Endothelial cell (in vitro differentiated cells): ENCODE data around the gene RPGRIP1. TPM values are rescaled to one million over a fixed set of nuclear protein-coding genes. Genes with fewer than 3 reads are reported as not detected.

ENCODE experiments used
- DNase-seq: peaks from one replicate; pipeline ENCODE4 v3.0.0; 2021; ENCODE audit warnings: low spot score
- H3K27ac Mint-ChIP-seq: one replicate; pipeline ENCODE4 v1.8.0; 2021; ENCODE audit warnings: mixed read lengths, inconsistent platforms; ENCODE audit not compliant: unreplicated experiment
- H3K27me3 Mint-ChIP-seq: one replicate; pipeline ENCODE4 v1.8.0; 2021; ENCODE audit warnings: mild to moderate bottlenecking, moderate library complexity, mixed read lengths, inconsistent platforms; ENCODE audit not compliant: unreplicated experiment
- H3K36me3 Mint-ChIP-seq: one replicate; pipeline ENCODE4 v1.8.0; 2021; ENCODE audit warnings: mild to moderate bottlenecking, low read depth, mixed read lengths, inconsistent platforms; ENCODE audit not compliant: unreplicated experiment
- H3K4me1 Mint-ChIP-seq: one replicate; pipeline ENCODE4 v1.8.0; 2021; ENCODE audit warnings: mild to moderate bottlenecking, mixed read lengths, inconsistent platforms; ENCODE audit not compliant: unreplicated experiment
- H3K4me3 Mint-ChIP-seq: one replicate; pipeline ENCODE4 v1.8.0; 2021; ENCODE audit warnings: mild to moderate bottlenecking, mixed read lengths, inconsistent platforms; ENCODE audit not compliant: unreplicated experiment
- H3K9me3 Mint-ChIP-seq: one replicate; pipeline ENCODE4 v1.8.0; 2021; ENCODE audit warnings: mixed read lengths, inconsistent platforms; ENCODE audit not compliant: unreplicated experiment
- CTCF ChIP-seq: fragments of 200-600 bp; sonication (generic); IDR thresholded peaks from one replicate; pipeline ENCODE4 v1.5.0; 2021; ENCODE audit warnings: antibody characterized with exemption; ENCODE audit not compliant: unreplicated experiment
- long read RNA-seq: library from polyadenylated mRNA; unstranded; transcript quantifications from one replicate; pipeline ENCODE4 v2.0.0, GENCODE V29; 2020; ENCODE audit not compliant: unreplicated experiment
- total RNA-seq: library from RNA; stranded (reverse); fragmentation: NEBNext Ultra II Directional; extraction: Animal tissue kit (Norgen Biotek cat#: 25700); gene quantifications from one replicate; pipeline ENCODE4 v1.2.1, GENCODE V29; 2021; ENCODE audit not compliant: unreplicated experiment

Gene RPGRIP1
- total RNA-seq: 1.5 TPM
- long read RNA-seq, partial matches to known transcripts: 0 of 1 reads
- long read RNA-seq, other reads (novel, unspliced or antisense): 1 of 1 reads

DNA sequence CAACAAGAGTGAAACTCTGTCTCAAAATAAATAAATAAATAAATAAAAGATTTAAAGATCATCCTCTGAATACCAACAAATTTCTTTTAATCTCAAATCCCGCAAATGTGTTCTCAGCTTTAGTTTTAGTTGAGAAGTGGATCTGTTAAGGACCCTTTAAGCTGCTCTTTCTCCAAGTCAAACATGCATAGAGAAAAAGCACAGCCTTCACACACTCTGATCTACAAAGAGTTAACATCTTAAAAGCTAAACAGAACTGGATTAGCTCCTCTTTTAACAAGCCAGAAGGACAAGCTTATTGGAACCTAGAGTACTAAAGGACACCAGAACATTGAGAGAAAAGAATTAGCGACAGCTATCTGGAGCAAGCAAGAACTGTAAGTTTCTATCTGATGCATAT is at the start of gene RPGRIP1:
TSS of gene RPGRIP1 (plus strand) at position 301 of the 400 bp plus-strand sequence. CDS start 7,894 bp downstream, outside the sequence.
- H3K36me3 Mint-ChIP-seq: no peaks in the 10 kb centered on the region
- no peak within 1 kb of the TSS for H3K27ac Mint-ChIP-seq
- no peaks in the 10 kb centered on the region for H3K4me1 Mint-ChIP-seq
- no peak within 1 kb of the TSS for H3K4me3 Mint-ChIP-seq
- no peak for TF ChIP-seq CTCF
- DNase-seq: no peak
- peaks cover 2% of the 10 kb centered on the region for H3K27me3 Mint-ChIP-seq
- H3K9me3 Mint-ChIP-seq: no peaks in the 10 kb centered on the region

DNA sequence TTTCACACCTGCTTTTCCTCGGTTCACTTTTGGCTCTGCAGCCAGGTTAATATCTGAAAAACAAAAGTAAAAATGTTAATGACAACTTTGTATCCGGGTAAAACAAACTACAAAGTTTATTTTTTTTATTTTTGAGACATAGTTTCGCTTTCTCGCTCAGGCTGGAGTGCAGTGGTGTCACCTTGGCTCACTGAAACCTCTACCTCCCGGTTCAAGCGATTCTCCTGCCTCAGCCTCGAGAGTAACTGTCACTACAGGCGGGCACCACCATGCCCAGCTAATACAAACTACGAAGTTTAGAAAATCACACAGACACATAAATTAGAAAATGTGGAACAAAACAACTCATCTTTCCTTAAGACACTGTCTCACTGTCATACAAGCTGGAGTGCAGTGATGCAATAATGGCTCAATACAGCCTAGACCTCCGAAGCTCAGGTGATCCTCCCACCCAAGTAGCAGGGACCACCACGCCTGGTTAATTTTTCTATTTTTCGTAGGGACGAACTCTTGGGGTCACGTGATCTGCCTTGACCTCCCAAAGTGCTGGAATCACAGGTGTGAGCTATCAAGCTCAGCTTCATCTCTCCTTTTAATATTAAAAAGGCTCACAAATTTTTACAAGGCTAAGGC is 48.7 kb upstream of the RPGRIP1 start:
- no peaks in the 10 kb centered on the region for H3K27me3 Mint-ChIP-seq
- TF ChIP-seq CTCF: no peak
- no peak for DNase-seq
- no peaks in the 10 kb centered on the region for H3K9me3 Mint-ChIP-seq
- peaks cover 10% of the 10 kb centered on the region for H3K4me1 Mint-ChIP-seq
- peaks cover 46% of the 10 kb centered on the region for H3K36me3 Mint-ChIP-seq
- no peak overlapping the region for H3K4me3 Mint-ChIP-seq
- peak overlapping the region; percentile 28 for H3K27ac Mint-ChIP-seq

GRCh38 chr14:21233457-21234076 is 46.3 kb upstream of the RPGRIP1 start:
- no peaks in the 10 kb centered on the region for H3K27me3 Mint-ChIP-seq
- no peak for TF ChIP-seq CTCF
- no peak overlapping the region for H3K4me3 Mint-ChIP-seq
- peaks cover 10% of the 10 kb centered on the region for H3K4me1 Mint-ChIP-seq
- peak overlapping the region; percentile 9 for H3K27ac Mint-ChIP-seq
- H3K9me3 Mint-ChIP-seq: no peaks in the 10 kb centered on the region
- peaks cover 44% of the 10 kb centered on the region for H3K36me3 Mint-ChIP-seq
- peak; percentile 15 for DNase-seq

DNA sequence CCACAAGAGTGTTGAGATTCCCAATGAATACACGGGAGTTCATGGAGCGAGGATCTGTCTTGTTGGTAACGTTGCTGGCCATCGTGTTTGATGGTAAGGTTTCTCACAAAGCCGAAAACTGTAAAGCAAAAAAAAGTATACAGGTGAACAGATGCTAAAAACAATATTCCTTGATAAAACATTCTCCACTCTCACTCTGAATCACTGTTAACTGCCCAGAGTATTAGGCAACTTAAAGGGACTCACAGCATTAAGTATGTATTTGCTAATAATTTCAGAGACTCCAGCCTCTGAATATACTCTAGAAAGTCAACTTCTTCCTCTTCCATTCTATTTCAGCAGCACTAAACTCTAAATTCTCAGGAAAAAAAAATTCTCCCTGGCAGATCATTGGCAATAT is 45.8 kb upstream of the RPGRIP1 start:
- Mint-ChIP-seq H3K4me1 (peaks cover 10% of the 10 kb centered on the region), H3K27ac (no peak overlapping the region), H3K27me3 (no peaks in the 10 kb centered on the region), H3K36me3 (peaks cover 44% of the 10 kb centered on the region), H3K4me3 (no peak overlapping the region), H3K9me3 (no peaks in the 10 kb centered on the region)
- TF ChIP-seq CTCF: no peak
- DNase-seq: no peak
